ENCODE results near the gene NUCKS1.

The NUCKS1 gene, protein sequence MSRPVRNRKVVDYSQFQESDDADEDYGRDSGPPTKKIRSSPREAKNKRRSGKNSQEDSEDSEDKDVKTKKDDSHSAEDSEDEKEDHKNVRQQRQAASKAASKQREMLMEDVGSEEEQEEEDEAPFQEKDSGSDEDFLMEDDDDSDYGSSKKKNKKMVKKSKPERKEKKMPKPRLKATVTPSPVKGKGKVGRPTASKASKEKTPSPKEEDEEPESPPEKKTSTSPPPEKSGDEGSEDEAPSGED

DNA sequence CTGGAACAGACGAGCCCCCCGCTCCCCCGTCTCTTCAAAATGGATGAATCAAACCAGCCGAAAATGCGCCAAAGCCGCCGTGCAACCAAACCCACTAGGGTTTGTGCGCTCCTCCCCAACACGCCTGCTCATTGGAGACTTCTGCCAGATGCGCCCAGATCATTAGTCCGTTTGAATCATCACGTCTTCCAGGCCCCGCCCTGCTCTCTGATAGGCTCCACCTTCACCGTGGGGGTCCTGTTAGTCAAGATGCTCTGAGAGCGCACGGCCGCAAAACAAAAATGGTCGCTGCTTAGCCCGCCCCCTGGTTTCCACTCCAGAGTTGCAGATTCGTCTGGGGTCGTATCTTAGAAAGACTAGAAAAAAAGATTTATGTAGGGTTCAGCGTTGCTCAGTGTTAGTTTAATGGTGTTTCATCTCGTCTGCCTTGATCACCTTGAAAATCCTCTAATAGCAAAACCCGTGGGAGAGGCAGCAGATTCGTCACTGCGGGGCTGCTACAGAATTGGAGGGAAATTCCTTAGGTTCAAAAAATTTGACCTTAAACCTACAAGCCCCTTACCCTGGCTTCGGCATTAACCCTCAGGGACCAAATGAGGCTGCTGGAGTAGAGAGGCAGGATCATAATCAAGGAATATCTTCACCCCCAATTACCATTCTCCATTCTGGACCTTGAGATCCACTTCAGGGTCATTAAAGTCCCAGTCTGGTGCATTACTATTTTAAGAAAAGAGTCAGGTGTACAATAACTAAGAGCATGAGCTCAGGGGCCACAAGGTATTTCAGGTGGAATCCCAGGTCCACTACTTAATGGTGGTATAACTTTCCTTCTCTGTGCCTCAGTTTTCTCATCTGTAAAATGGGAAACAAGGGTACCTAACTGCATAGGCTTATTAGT lies at the start of gene NUCKS1:
NUCKS1 (minus strand) TSS at position 45 of the 898 bp plus-strand sequence. CDS start 209 bp downstream, outside the sequence.
- TF ChIP-seq, protein P1, sequence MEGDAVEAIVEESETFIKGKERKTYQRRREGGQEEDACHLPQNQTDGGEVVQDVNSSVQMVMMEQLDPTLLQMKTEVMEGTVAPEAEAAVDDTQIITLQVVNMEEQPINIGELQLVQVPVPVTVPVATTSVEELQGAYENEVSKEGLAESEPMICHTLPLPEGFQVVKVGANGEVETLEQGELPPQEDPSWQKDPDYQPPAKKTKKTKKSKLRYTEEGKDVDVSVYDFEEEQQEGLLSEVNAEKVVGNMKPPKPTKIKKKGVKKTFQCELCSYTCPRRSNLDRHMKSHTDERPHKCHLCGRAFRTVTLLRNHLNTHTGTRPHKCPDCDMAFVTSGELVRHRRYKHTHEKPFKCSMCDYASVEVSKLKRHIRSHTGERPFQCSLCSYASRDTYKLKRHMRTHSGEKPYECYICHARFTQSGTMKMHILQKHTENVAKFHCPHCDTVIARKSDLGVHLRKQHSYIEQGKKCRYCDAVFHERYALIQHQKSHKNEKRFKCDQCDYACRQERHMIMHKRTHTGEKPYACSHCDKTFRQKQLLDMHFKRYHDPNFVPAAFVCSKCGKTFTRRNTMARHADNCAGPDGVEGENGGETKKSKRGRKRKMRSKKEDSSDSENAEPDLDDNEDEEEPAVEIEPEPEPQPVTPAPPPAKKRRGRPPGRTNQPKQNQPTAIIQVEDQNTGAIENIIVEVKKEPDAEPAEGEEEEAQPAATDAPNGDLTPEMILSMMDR (IDR thresholded peaks at IDR 0.05; ENCODE audit: unreplicated experiment in 3 of 3), result no peak
- H3K4me3 Mint-ChIP-seq, result peak within 1 kb of the TSS; percentile 92 to 100 (median 92)
- peaks cover 10% of the 10 kb centered on the region for H3K27me3 Mint-ChIP-seq (ENCODE audit: low read depth)
- no peaks in the 10 kb centered on the region for H3K9me3 Mint-ChIP-seq
- H3K27ac Mint-ChIP-seq, result peak within 1 kb of the TSS; percentile 96 to 99 (median 97)
- peaks cover 4% of the 10 kb centered on the region for H3K36me3 Mint-ChIP-seq (ENCODE audit: low read depth)
- H3K4me1 Mint-ChIP-seq, result peaks cover 15% of the 10 kb centered on the region

DNA sequence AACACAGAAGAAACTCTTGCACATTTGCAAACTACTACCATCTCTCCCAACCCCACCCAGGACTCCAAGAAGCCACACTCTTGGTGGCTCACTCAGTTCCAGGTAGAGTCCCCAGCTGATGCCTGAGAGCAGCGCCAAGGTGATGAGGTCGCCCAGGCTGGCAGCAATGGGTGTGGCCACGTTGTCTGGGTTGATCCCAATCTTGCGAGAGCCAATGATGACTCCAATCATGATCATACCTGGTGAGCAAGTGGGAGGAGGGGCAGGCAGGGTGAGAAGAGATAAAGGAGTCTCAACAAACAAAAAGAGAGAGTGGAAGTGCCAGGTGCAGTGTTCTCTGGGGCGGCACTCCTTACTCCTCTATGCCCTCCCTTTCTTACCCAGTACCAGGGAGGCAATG lies 48.6 kb upstream of the NUCKS1 start:
- Mint-ChIP-seq H3K4me1 (peaks cover 9% of the 10 kb centered on the region), H3K27me3 (ENCODE audit: low read depth) (no peaks in the 10 kb centered on the region), H3K4me3 (no peak overlapping the region), H3K36me3 (ENCODE audit: low read depth) (peaks cover 38% of the 10 kb centered on the region), H3K9me3 (no peaks in the 10 kb centered on the region), H3K27ac (no peak overlapping the region)
- TF ChIP-seq, protein P1 (IDR thresholded peaks at IDR 0.05; ENCODE audit: unreplicated experiment in 3 of 3), result no peak

DNA sequence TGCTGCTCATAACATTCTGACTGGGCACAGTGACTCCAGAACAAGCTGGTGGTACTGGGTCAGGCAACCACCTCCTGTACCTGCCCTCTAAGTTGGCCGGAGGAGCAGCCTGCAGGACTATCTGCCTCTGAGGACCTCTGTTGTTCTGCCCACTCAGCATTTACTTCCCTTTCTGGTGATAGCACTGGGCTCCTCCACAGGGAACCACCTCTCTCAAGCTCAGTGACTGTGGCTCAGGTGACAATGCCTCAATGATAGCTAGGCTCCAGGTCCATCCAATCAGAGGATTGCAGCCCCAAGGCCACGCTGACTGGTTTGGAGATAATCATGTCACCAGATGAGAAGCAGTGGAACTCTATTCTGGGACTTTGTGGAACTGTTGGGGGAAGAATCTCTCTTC lies 47.2 kb upstream of the NUCKS1 start:
- Mint-ChIP-seq H3K4me3 (no peak overlapping the region), H3K4me1 (peaks cover 20% of the 10 kb centered on the region), H3K9me3 (no peaks in the 10 kb centered on the region), H3K27me3 (ENCODE audit: low read depth) (no peaks in the 10 kb centered on the region), H3K36me3 (ENCODE audit: low read depth) (peaks cover 41% of the 10 kb centered on the region), H3K27ac (no peak overlapping the region)
- TF ChIP-seq, protein P1 (IDR thresholded peaks at IDR 0.05; ENCODE audit: unreplicated experiment in 3 of 3), result no peak

- H3K36me3 Mint-ChIP-seq (ENCODE audit: low read depth), result peaks cover 54% of the 10 kb centered on the region
- H3K4me1 Mint-ChIP-seq, result peaks cover 12% of the 10 kb centered on the region
- H3K27me3 Mint-ChIP-seq (ENCODE audit: low read depth), result no peaks in the 10 kb centered on the region
- H3K9me3 Mint-ChIP-seq, result no peaks in the 10 kb centered on the region
- no peak overlapping the region for H3K4me3 Mint-ChIP-seq
- TF ChIP-seq, protein P1 (IDR thresholded peaks at IDR 0.05; ENCODE audit: unreplicated experiment in 3 of 3), result no peak
- H3K27ac Mint-ChIP-seq, result no peak overlapping the region
These were observed 44.2 kb upstream of the NUCKS1 start for GRCh38 chr1:205794011-205794730.

- Mint-ChIP-seq H3K4me3 (no peak overlapping the region), H3K4me1 (peaks cover 12% of the 10 kb centered on the region), H3K36me3 (ENCODE audit: low read depth) (peaks cover 46% of the 10 kb centered on the region), H3K27ac (no peak overlapping the region), H3K27me3 (ENCODE audit: low read depth) (no peaks in the 10 kb centered on the region), H3K9me3 (no peaks in the 10 kb centered on the region)
- TF ChIP-seq, protein P1 (IDR thresholded peaks at IDR 0.05; ENCODE audit: unreplicated experiment in 3 of 3), result no peak
These were observed 43.1 kb upstream of the NUCKS1 start for GRCh38 chr1:205792961-205793673.

Measured in nephron (organoid).